Heart left ventricle (tissue), 13 donors: ENCODE data around the gene CPM.

Experiments used
- CTCF ChIP-seq, 12 donors: fragments of 200-600 bp; sonication (generic) in 4 of 12; IDR thresholded peaks; one replicate each; pipeline versions ENCODE4 v1.5.0 to v1.8.0; 2018 to 2022; ENCODE audit warnings: antibody characterized with exemption in 12 of 12, mild to moderate bottlenecking in 5 of 12
- POLR2A ChIP-seq, 2 donors: fragments of 450-650 bp; IDR thresholded peaks; one replicate each; pipeline ENCODE4 v1.6.1; 2017; ENCODE audit warnings: antibody characterized with exemption in 2 of 2, mild to moderate bottlenecking in 2 of 2, moderate library complexity in 2 of 2
- donor health status: ischemic (EF 13 %, LVEDD 7.1; RV severe dilation, severe dysfunction).
- donor health status: DM: no; HTN: yes; CAD: no.
- donor health status: DM: no; HTN: no; CAD: no.
- donor health status: ischemic (EF 25% LVEDD 6.9; RV normal size, moderate dysfunction).
- donor health status: ischemic (EF 25% LVEDD 5.7; RV mildly dilated, moderate dysfunction).
- donor health status: ischemic (EF 35%, LVEDD 5.7; RV mildly dilated, moderate dysfunction).
- donor health status: nonischemic (EF 11% LVEDD 7.7; RV severe dilation, severe dysfunction).
- donor health status: DM: yes; HTN: yes; CAD: no.
- donor health status: PGD.
- donor health status: ischemic (EF 29% LVEDD 5.4; RV normal size, mild dysfunction).
- donor health status: nonischemic (EF 23%, LVEDD 6.1; RV moderate dilation, normal function).

DNA sequence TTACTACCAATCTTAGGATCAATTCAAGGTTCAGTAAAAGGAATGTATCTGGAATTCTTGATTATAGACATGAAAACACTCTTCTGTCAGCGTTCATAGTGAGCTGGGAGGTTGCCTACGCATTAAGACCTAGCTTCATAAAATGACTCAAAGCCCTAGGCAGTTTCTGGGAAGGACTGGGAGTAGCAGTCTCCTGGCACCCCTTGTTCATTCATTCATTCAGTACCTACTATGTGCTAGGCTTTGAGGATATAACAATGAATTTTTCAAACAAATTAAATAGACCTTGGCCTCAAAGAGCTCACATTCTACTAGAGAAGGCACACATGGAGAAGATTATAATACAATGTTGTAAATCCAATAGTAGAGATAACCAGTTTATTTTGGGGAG lies 78.9 kb downstream of the CPM start:
- TF ChIP-seq POLR2A (IDR thresholded peaks at IDR 0.05) (no peak), CTCF (IDR thresholded peaks at IDR 0.05) (no peak)
